H1 (cell line): Measurements from ENCODE around the gene RAET1G. TPM values are rescaled to one million over a fixed set of nuclear protein-coding genes. Genes with fewer than 3 reads are reported as not detected.

Experiments used
- CHD2 ChIP-seq: IDR thresholded peaks from 2 replicates; pipeline ENCODE4 v1.6.1; 2012; ENCODE audit warnings: low read length, improper control_type of control experiment
- EP300 ChIP-seq, 2 experiments: IDR thresholded peaks; 1 replicate in 1 of 2; 2 replicates in 1 of 2; pipeline ENCODE4 v1.6.1; 2011 to 2012; ENCODE audit warnings: low read depth in 2 of 2, low read length in 2 of 2, mild to moderate bottlenecking in 2 of 2, borderline replicate concordance in 1 of 2, inconsistent platforms in 1 of 2, moderate library complexity in 1 of 2
- JUN ChIP-seq: IDR thresholded peaks from 2 replicates; pipeline ENCODE4 v1.6.1; 2011; ENCODE audit warnings: low read depth, mild to moderate bottlenecking, improper control_type of control experiment, low read length
- NANOG ChIP-seq: IDR thresholded peaks from 2 replicates; pipeline ENCODE4 v1.6.1; 2011; ENCODE audit warnings: low read length, low read depth, mild to moderate bottlenecking, inconsistent platforms; ENCODE audit not compliant: insufficient read depth, poor library complexity, severe bottlenecking
- RBBP5 ChIP-seq: IDR thresholded peaks from 2 replicates; pipeline ENCODE4 v1.7.1; 2012; ENCODE audit warnings: low read depth, mild to moderate bottlenecking, inconsistent platforms, low read length, moderate library complexity, borderline replicate concordance
- SUZ12 ChIP-seq: fragments of 200-600 bp; sonication (generic); IDR thresholded peaks from 2 replicates; pipeline ENCODE4 v1.6.1; 2012; ENCODE audit warnings: mild to moderate bottlenecking, inconsistent platforms, low read length, moderate library complexity, mixed read lengths
- polyA plus RNA-seq, 7 experiments: library from polyadenylated mRNA; depleted of rRNA in 3 of 7; stranded (reverse) in 5 of 7; unstranded in 2 of 7; fragments of >200 nt in 5 of 7; fragments of 200-250 nt in 2 of 7; gene quantifications; 1 replicate in 5 of 7; 2 replicates in 1 of 7; 4 replicates in 1 of 7; pipeline versions ENCODE4 v1.2.1 to v1.2.3, GENCODE V29; 2011 to 2013; ENCODE audit warnings: missing spikeins in 2 of 7, mixed read lengths in 2 of 7
- total RNA-seq: library from RNA; stranded (reverse); fragmentation: NEBNext Ultra II Directional; extraction: Animal tissue kit (Norgen Biotek cat#: 25700); gene quantifications from 2 replicates; pipeline ENCODE4 v1.2.1, GENCODE V29; 2021

Gene RAET1G
- total and polyA plus RNA-seq, 2 of the 8 experiments (the other 6 are each of a cell fraction or from before 2014, with no cell fraction given): 0.08 TPM; not detected in 1

- no peak for TF ChIP-seq RBBP5
- TF ChIP-seq NANOG: no peak
- TF ChIP-seq EP300 (IDR thresholded peaks at IDR 0.05; ENCODE audit: borderline replicate concordance in 1 of 2, low read depth in 2 of 2, low read length in 2 of 2): no peak
- no peak for TF ChIP-seq JUN
- peak; percentile 77 for TF ChIP-seq SUZ12
- no peak for TF ChIP-seq CHD2
Observed at GRCh38 chr6:149939909-149940671, 17.2 kb upstream of the RAET1G start (continued).
